Spinal cord (tissue), 10 donors: Measurements from ENCODE around the gene RPUSD1. TPM values are rescaled to one million over a fixed set of nuclear protein-coding genes. Genes with fewer than 3 reads are reported as not detected.

Experiments used
- DNase-seq, 6 donors: peaks; one replicate each; pipeline versions ENCODE4 v3.0.0 to v3.0.0-alpha.2; 2013 to 2015; ENCODE audit warnings: low spot score in 6 of 6, low read depth in 4 of 6
- H3K27ac ChIP-seq: one replicate; pipeline ENCODE4 v1.5.1; 2013; ENCODE audit warnings: low read depth, low read length, control low read depth
- H3K27me3 ChIP-seq: one replicate; pipeline ENCODE4 v1.6.1; 2013; ENCODE audit warnings: low read length; ENCODE audit not compliant: control insufficient read depth, insufficient read depth
- H3K36me3 ChIP-seq: one replicate; pipeline ENCODE4 v1.6.1; 2013; ENCODE audit warnings: low read length; ENCODE audit not compliant: control insufficient read depth, insufficient read depth
- H3K4me1 ChIP-seq: one replicate; pipeline ENCODE4 v1.6.1; 2013; ENCODE audit warnings: low read length; ENCODE audit not compliant: control insufficient read depth, insufficient read depth
- H3K4me3 ChIP-seq: one replicate; pipeline ENCODE4 v1.5.1; 2013; ENCODE audit warnings: low read depth, low read length, control low read depth
- H3K9me3 ChIP-seq: one replicate; pipeline ENCODE4 v1.6.1; 2013; ENCODE audit warnings: low read length; ENCODE audit not compliant: control insufficient read depth, insufficient read depth
- WGBS: methylation state at CpG from one replicate; pipeline ENCODE4 v1.1.5; 2013; ENCODE audit warnings: missing lambda C conversion rate; ENCODE audit not compliant: insufficient coverage; 5-methylcytosine and 5-hydroxymethylcytosine counted together
- polyA plus RNA-seq, 2 donors: library from polyadenylated mRNA; unstranded; fragments of 120-200 nt; gene quantifications; one replicate each; pipeline ENCODE4 v1.2.1, GENCODE V29; 2013; ENCODE audit not compliant: insufficient read length in 2 of 2
- total RNA-seq, 2 donors: library from RNA; depleted of rRNA in 1 of 2; stranded (reverse); fragments of 120-200 nt in 1 of 2; fragments of >200 nt in 1 of 2; gene quantifications; one replicate each; pipeline versions ENCODE4 v1.2.3 to v1.2.4, GENCODE V29; 2013 to 2014
- donor health status: healthy.

The RPUSD1 gene
- total and polyA plus RNA-seq, 4 donors = 9.3 to 23.9 (median 18.6) TPM

DNA sequence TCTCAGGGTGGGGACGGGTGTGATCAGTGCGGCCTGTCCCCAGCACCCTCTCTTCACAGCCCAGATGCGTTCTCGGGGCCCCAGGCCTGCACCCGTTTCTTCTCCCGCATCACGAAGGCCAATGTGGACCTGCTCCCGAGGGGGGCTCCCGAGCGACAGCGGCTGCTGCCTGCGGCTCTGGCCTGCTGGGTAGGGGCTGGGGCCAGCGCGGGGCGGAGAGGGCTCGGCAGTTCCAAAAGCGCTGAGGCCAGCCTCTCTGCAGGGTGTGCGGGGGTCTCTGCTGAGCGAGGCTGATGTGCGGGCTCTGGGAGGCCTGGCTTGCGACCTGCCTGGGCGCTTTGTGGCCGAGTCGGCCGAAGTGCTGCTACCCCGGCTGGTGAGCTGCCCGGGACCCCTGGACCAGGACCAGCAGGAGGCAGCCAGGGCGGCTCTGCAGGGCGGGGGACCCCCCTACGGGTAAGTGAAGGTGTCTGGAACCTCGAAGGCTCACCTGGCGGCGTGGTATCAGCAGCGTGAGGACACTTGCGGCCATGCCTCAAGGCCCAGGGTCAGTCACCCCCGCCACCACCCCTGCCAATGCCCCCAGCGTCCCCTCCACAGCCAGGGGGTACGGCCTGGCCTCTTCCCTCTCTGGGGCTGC is 23.2 kb downstream of the RPUSD1 start:
- 88% methylated on average over 38 of the region's 38 CpGs for whole genome bisulfite sequencing
- Histone ChIP-seq H3K27me3 (no peaks in the 10 kb centered on the region), H3K27ac (no peak overlapping the region), H3K36me3 (no peaks in the 10 kb centered on the region), H3K4me3 (no peak overlapping the region), H3K4me1 (no peaks in the 10 kb centered on the region), H3K9me3 (no peaks in the 10 kb centered on the region)
- DNase-seq = no peak

DNA sequence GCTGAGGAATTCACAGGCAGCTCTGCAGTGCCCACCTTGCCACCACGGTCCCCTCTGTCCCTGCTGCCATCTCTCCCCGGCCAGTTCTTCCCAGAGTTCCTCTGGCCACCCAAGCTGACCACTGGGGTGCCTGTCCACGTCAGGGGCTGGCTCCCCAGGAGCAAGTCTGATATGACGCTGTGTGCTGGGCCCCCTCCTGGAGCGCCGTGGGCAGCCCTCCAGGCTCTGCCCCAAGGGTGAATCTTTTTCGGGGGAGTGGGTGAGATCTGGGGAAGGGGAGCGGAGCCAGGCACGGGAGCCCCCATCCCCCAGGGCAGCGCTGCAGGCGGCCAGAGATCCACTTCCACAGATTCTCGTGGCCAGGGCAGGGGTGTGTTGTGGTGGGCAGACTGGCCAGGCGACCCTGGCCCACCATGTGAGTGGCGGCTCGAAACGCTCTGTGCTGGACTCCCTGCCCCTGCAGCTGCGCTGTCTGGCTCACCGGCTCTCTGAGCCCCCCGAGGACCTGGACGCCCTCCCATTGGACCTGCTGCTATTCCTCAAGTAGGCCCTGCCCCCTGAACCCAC is 23.9 kb downstream of the RPUSD1 start:
- Histone ChIP-seq H3K27me3 (no peaks in the 10 kb centered on the region), H3K9me3 (no peaks in the 10 kb centered on the region), H3K4me1 (no peaks in the 10 kb centered on the region), H3K27ac (no peak overlapping the region), H3K4me3 (no peak overlapping the region), H3K36me3 (no peaks in the 10 kb centered on the region)
- DNase-seq = no peak
- 74% methylated on average over 20 of the region's 20 CpGs for WGBS

DNA sequence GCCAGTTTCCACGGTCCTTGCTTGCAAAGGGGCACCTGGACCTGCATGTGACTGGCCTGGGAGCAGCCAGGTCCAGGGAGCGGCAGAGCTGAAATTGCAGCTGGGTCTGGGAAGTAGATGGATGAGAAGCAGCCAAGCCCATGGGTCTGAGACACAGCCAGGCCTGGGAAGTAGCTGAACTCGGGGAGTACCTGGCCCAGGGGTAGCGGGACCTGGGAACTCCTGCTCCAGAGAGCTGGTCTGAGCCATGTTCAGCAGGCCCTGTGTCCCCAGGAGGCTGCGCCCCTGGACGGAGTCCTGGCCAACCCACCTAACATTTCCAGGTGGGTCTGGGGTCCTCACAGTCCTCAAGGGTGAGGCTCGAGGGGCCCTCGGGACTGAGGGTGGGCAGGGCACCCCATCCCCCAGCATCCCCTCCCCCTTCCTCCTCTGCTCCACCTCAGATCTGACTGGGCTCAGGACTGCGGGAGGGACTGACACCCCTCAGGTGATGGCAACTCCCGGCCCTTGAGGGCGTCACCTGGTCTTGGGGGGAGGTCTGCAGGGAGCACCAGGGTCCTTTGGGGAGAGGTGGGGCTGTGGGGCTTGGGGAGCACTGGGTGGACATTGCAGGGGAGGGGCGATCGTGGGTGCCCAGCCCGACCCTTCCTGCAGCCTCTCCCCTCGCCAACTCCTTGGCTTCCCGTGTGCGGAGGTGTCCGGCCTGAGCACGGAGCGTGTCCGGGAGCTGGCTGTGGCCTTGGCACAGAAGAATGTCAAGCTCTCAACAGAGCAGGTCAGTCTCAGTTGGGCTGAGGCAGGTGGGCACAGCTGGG is 24.6 kb downstream of the RPUSD1 start:
- DNase-seq = no peak
- 82% methylated on average over 19 of the region's 21 CpGs for WGBS
- H3K27me3 ChIP-seq = no peaks in the 10 kb centered on the region
- H3K27ac ChIP-seq = no peak overlapping the region
- H3K4me1 ChIP-seq = no peaks in the 10 kb centered on the region
- H3K4me3 ChIP-seq = no peak overlapping the region
- H3K36me3 ChIP-seq = no peaks in the 10 kb centered on the region
- no peaks in the 10 kb centered on the region for H3K9me3 ChIP-seq

DNA sequence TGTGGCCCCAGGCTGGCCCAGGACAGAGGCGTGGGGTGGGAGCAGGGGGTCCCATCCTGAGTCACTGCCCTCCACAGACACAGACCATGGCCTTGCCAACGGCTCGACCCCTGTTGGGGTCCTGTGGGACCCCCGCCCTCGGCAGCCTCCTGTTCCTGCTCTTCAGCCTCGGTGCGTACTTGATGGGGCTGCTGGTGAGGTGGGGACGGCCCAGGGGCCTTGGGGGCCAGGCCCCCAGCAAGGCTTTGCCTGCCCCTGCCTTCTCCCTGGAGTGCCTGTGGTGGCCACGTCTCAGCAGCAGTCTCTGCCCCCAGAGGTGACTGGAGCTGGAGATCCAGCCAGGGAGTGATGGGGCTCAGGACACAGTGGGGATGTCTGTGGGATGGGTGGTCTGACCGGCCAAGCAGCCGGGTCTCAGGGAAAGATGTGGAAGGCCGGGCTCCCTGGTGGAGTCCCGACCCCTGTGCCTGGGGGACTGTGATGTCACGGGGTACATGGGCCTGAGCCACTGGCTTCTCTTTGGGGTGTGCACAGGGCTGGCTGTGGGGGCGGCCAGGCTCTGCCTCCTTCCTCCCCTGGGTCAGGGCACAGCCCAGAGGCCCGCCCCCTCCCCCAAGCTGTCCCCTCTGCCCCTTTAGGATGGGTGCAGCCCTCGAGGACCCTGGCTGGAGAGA is 25.4 kb downstream of the RPUSD1 start:
- H3K27ac ChIP-seq = no peak overlapping the region
- no peaks in the 10 kb centered on the region for H3K36me3 ChIP-seq
- 75% methylated on average over 15 of the region's 17 CpGs for WGBS
- no peaks in the 10 kb centered on the region for H3K4me1 ChIP-seq
- no peak for DNase-seq
- no peaks in the 10 kb centered on the region for H3K9me3 ChIP-seq
- no peaks in the 10 kb centered on the region for H3K27me3 ChIP-seq
- H3K4me3 ChIP-seq = no peak overlapping the region

DNA sequence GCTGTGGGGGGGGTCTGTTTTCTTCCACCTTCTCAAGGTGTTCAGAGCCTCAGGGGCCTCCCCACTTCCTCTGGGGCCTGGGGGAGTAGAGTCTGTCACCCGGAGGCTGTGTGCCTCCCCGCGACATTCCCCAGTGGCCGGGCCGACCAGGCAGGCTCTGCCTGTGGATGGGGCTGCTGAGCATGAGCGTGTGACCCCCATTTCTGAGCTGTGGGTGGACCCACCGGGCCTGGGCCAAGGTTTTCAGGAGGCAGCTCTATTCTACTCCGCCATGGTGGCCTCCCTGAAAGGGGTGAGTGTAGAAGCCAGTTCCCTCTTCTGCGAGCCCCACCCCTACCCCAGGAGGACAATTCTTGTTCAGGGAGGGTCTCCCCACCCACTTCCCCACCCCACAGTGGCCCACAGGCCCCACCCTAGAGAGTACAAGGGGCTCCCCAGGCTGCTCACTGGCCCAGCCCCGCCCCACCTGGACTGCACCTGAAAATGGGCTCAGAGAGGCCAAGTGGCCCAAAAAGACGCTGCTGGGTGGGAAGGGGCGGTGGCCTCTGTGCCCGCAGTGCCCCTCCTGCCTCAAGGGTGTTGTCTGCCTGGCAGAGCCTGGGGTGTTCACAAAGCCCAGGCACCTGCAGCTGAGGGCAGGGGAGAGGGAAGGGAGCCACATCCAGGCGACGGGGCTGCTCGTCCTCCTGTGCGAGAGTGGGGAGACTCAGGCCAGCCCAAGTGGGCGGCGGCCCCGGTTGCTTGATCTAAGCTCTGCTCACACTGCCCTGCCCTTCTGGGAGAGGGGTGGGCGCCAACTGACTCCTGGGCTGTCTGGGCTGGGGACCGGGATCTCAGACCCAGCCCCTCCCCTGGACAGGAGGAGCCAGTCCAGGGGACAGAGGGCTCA is 26.3 kb downstream of the RPUSD1 start:
- no peaks in the 10 kb centered on the region for H3K36me3 ChIP-seq
- no peaks in the 10 kb centered on the region for H3K27me3 ChIP-seq
- DNase-seq = no peak
- H3K9me3 ChIP-seq = no peaks in the 10 kb centered on the region
- no peaks in the 10 kb centered on the region for H3K4me1 ChIP-seq
- H3K27ac ChIP-seq = no peak overlapping the region
- no peak overlapping the region for H3K4me3 ChIP-seq
- 58% methylated on average over 18 of the region's 22 CpGs for WGBS

DNA sequence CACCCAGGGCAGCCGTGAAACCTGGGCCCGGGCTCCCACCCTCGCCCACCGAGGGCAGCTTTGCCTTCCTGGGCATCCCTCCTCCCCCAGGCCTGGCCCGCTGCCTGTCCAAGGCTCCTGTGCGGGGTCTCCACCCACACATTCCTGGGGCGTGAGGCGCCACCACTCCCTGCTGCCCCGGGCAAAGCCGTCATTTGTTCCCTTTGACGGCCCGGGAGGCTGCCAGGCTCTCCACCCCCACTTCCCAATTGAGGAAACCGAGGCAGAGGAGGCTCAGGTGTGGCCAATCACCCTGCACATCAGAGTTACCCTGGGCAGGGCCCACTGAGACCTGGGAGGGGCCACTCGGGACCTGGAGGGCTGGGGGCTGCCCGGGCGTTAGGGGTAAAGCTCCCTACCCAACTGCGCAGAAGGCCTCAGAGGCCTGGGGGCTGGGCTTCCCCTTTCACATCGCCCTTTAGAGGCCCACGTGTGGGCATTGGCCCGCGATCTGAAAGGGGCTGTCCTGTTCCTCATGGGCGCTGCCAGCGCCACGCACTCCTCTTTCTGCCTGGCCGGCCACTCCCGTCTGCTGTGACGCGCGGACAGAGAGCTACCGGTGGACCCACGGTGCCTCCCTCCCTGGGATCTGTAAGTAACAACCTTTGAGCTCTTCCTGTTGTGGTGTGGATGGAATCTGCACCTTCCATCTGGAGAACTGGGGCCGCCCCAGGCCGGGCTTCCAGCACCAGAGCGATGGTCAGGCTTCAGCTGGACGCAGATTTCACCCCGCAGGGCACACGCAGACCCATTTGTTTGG is 27.4 kb downstream of the RPUSD1 start, which contains the start of gene MSLN:
TSS of gene MSLN (plus strand) at position 190 of the 799 bp plus-strand sequence. CDS start 1,947 bp downstream, outside the sequence.
- H3K4me1 ChIP-seq = no peaks in the 10 kb centered on the region
- 71% methylated on average over 37 of the region's 37 CpGs for WGBS
- H3K9me3 ChIP-seq = no peaks in the 10 kb centered on the region
- no peaks in the 10 kb centered on the region for H3K36me3 ChIP-seq
- no peak within 1 kb of the TSS for H3K27ac ChIP-seq
- no peak for DNase-seq
- no peak within 1 kb of the TSS for H3K4me3 ChIP-seq
- H3K27me3 ChIP-seq = no peaks in the 10 kb centered on the region

DNA sequence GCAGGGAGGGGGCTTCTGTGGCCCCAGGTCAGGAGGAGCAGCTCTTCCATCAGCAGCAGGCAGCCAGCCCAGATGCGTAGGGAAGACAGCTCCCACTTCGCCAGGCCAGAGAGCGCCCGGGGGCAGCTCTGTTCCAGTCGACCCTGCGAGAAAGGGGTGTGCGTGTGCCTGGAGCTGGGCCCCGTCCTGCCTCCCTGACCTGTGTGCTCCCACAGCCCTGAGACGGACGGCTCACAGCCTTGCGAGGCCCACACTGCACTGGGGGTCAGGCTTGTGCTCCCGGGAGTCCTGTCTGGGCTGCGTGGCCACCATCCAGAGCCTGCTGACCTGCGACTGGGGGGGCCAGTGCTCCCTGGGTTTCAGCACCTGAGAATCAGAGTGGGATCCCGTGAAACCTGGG is 28.1 kb downstream of the RPUSD1 start:
- Histone ChIP-seq H3K36me3 (no peaks in the 10 kb centered on the region), H3K4me3 (no peak overlapping the region), H3K27me3 (no peaks in the 10 kb centered on the region), H3K9me3 (no peaks in the 10 kb centered on the region), H3K4me1 (no peaks in the 10 kb centered on the region), H3K27ac (no peak overlapping the region)
- 81% methylated on average over 15 of the region's 15 CpGs for WGBS
- no peak for DNase-seq

DNA sequence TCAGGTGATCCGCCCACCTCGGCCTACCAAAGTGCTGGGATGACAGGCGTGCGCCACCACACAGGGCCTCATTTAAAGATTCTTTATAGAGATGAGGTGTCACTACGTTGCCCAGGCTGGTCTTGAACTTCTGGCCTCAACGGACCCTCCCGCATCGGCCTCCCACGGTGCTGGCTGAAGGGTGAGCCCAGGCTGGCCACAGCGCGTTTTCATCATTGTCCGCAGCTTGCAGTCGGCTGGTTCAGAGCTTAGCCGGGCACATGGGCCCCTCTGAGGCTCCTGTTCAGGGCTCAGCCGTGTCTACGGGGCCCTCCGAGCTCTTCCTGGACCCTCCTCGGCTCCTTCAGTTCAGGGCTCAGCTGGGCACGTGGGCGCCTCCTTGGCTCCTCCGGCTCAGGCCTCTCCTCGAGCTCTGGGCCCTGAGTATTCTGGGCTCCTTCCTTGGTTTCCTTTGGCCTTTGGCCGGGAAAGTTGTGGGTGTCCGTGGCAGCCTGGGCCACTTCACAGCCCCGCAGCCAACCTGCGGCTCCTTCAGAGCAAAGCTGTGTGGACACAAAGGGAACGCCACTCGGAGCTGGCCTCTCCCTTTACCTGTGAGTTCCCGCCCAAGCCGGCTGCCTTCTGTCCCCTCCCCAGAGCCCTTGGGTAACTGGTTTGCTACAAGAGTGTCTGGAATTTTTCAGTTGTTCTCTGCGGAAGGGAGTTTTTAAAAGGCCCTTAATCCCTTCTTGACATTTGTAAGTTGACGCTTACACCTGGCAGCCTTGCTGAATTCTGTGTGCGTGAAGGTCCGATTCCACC is 28.9 kb downstream of the RPUSD1 start:
- Histone ChIP-seq H3K27ac (no peak overlapping the region), H3K36me3 (no peaks in the 10 kb centered on the region), H3K27me3 (no peaks in the 10 kb centered on the region), H3K4me1 (no peaks in the 10 kb centered on the region), H3K4me3 (no peak overlapping the region), H3K9me3 (no peaks in the 10 kb centered on the region)
- DNase-seq = no peak
- WGBS = 84% methylated on average over 31 of the region's 34 CpGs
